PFSK-1 (cell line): ENCODE results near the gene RNF135.

ENCODE experiments used
- FOXP2 ChIP-seq: optimal IDR thresholded peaks from 2 replicates; pipeline ENCODE3; 2011; ENCODE audit warnings: borderline replicate concordance, control low read depth, inconsistent platforms; ENCODE audit not compliant: insufficient read depth; ENCODE audit errors: extremely low read length, extremely low read depth
- POLR2AphosphoS5 ChIP-seq: IDR thresholded peaks from 2 replicates; pipeline ENCODE4 v1.6.1; 2012; ENCODE audit warnings: low read depth, mild to moderate bottlenecking, control low read depth, low read length, moderate library complexity
- REST ChIP-seq, 2 experiments: IDR thresholded peaks; 2 replicates each; pipeline versions ENCODE4 v1.6.1 to v1.8.0; 2011 to 2012; ENCODE audit warnings: low read depth in 2 of 2, low read length in 2 of 2, control low read depth in 1 of 2, inconsistent platforms in 1 of 2, mild to moderate bottlenecking in 1 of 2, moderate library complexity in 1 of 2; ENCODE audit not compliant: insufficient read depth in 1 of 2
- SIN3A ChIP-seq: IDR thresholded peaks from 2 replicates; pipeline ENCODE4 v1.6.1; 2012; ENCODE audit warnings: mild to moderate bottlenecking, low read length, moderate library complexity, borderline replicate concordance; ENCODE audit not compliant: insufficient read depth
- TAF1 ChIP-seq: IDR thresholded peaks from 2 replicates; pipeline ENCODE4 v1.6.1; 2012; ENCODE audit warnings: low read length, control low read depth, borderline replicate concordance; ENCODE audit not compliant: insufficient read depth

RNF135 gene

GRCh38 chr17:30982855-30983254 lies 12.0 kb downstream of the RNF135 start:
- no peak for TF ChIP-seq REST (IDR thresholded peaks at IDR 0.05; ENCODE audit: insufficient read depth in 1 of 2, low read depth in 2 of 2, low read length in 2 of 2)
- TF ChIP-seq FOXP2, result no peak
- no peak for TF ChIP-seq SIN3A

GRCh38 chr17:30990458-30990857 lies 19.6 kb downstream of the RNF135 start:
- no peak for TF ChIP-seq REST (IDR thresholded peaks at IDR 0.05; ENCODE audit: insufficient read depth in 1 of 2, low read depth in 2 of 2, low read length in 2 of 2)
- TF ChIP-seq POLR2AphosphoS5, result no peak
- no peak for TF ChIP-seq FOXP2
- no peak for TF ChIP-seq TAF1
- no peak for TF ChIP-seq SIN3A

GRCh38 chr17:30992551-30992950 lies 21.7 kb downstream of the RNF135 start:
- no peak for TF ChIP-seq POLR2AphosphoS5
- no peak for TF ChIP-seq REST (IDR thresholded peaks at IDR 0.05; ENCODE audit: insufficient read depth in 1 of 2, low read depth in 2 of 2, low read length in 2 of 2)
- TF ChIP-seq FOXP2, result no peak
- no peak for TF ChIP-seq SIN3A
- TF ChIP-seq TAF1, result no peak

- TF ChIP-seq TAF1 (no peak), POLR2AphosphoS5 (no peak), SIN3A (no peak), REST (IDR thresholded peaks at IDR 0.05; ENCODE audit: insufficient read depth in 1 of 2, low read depth in 2 of 2, low read length in 2 of 2) (no peak)
Measured at GRCh38 chr17:30995347-30995746, 24.5 kb downstream of the RNF135 start.

GRCh38 chr17:30996486-30996885 lies 25.6 kb downstream of the RNF135 start:
- TF ChIP-seq FOXP2, result no peak
- no peak for TF ChIP-seq SIN3A
- no peak for TF ChIP-seq POLR2AphosphoS5
- TF ChIP-seq REST (IDR thresholded peaks at IDR 0.05; ENCODE audit: insufficient read depth in 1 of 2, low read depth in 2 of 2, low read length in 2 of 2), result no peak
- TF ChIP-seq TAF1, result no peak
